ENCODE results near the gene FARS2. TPM values are rescaled to one million over a fixed set of nuclear protein-coding genes. Genes with fewer than 3 reads are reported as not detected.

FARS2 gene
- total and polyA plus RNA-seq, 5 experiments from 2014 or later: 13.6 to 39.1 (median 28.1) TPM

- Mint-ChIP-seq H3K36me3 (peaks cover 0 to 35% (median 26%) of the 10 kb centered on the region in 3 donors), H3K4me1 (peaks cover 12 to 22% (median 19%) of the 10 kb centered on the region in 4 donors), H3K27ac (peak overlapping the region in 1 of 10 donors; percentile 35), H3K9me3 (peaks cover 0 to 10% (median 0%) of the 10 kb centered on the region in 9 donors), H3K27me3 (no peaks in the 10 kb centered on the region), H3K4me3 (no peak overlapping the region)
- ATAC-seq (no peak), DNase-seq (no peak)
- POLR2A ChIA-PET: interaction anchor here (1.6 kb wide), 1 partner anchor 18 kb away, joined by 4 read pairs; no protein-coding TSS in a partner anchor
Observed at GRCh38 chr6:5657684-5658430, 396.5 kb downstream of the FARS2 start.

DNA sequence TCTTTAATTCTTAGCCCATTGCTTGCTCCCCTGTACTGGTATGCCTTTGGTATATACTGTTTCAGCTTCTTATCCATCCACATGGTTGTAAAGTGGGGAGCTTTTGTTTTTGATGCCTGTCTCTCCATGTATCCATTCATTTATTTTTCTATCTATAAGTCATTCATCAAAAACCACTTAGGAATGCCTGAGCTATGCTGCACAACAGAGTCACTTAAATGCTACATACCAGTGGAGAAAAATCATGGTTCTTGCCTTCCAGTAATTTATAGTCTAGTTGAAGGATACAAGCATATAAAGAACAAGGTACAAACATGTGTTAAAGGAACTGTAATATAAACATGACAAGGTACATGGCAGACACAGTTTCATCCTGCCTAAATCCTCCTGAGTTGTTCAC, 398.2 kb downstream of the FARS2 start:
- ATAC-seq (no peak), DNase-seq (no peak)
- H3K36me3 Mint-ChIP-seq: peaks cover 0 to 31% (median 20%) of the 10 kb centered on the region in 3 donors
- POLR2A ChIA-PET: interaction anchor here (1.3 kb wide), 1 partner anchor 9 kb away, joined by 4 read pairs; no protein-coding TSS in a partner anchor
- peak overlapping the region in 1 of 10 donors; percentile 16 for H3K27ac Mint-ChIP-seq
- H3K4me3 Mint-ChIP-seq: no peak overlapping the region
- peaks cover 13 to 38% (median 34%) of the 10 kb centered on the region in 4 donors for H3K4me1 Mint-ChIP-seq
- no peaks in the 10 kb centered on the region for H3K27me3 Mint-ChIP-seq
- peaks cover 0 to 10% (median 0%) of the 10 kb centered on the region in 9 donors for H3K9me3 Mint-ChIP-seq

GRCh38 chr6:5660772-5661171, 399.5 kb downstream of the FARS2 start:
- DNase-seq (no peak), ATAC-seq (no peak)
- Mint-ChIP-seq H3K9me3 (peaks cover 0 to 8% (median 0%) of the 10 kb centered on the region in 9 donors), H3K4me1 (peaks cover 25 to 51% (median 47%) of the 10 kb centered on the region in 4 donors), H3K4me3 (no peak overlapping the region), H3K27ac (peak overlapping the region in 4 of 10 donors; percentile 5 to 50 (median 38)), H3K27me3 (no peaks in the 10 kb centered on the region), H3K36me3 (peaks cover 0 to 19% (median 12%) of the 10 kb centered on the region in 3 donors)
- POLR2A ChIA-PET: interaction anchor here (0.6 kb wide), 1 partner anchor 49 kb away, joined by 3 read pairs; no protein-coding TSS in a partner anchor

GRCh38 chr6:5662797-5663196, 401.5 kb downstream of the FARS2 start:
- Mint-ChIP-seq H3K9me3 (peaks cover 0 to 8% (median 0%) of the 10 kb centered on the region in 9 donors), H3K4me1 (peaks cover 30 to 67% (median 61%) of the 10 kb centered on the region in 4 donors), H3K4me3 (no peak overlapping the region), H3K27ac (peak overlapping the region in 2 of 10 donors; percentile 33 to 56), H3K27me3 (no peaks in the 10 kb centered on the region), H3K36me3 (peaks cover 0 to 10% (median 2%) of the 10 kb centered on the region in 3 donors)
- POLR2A ChIA-PET: no interaction called here
- ATAC-seq: no peak
- no peak for DNase-seq

GRCh38 chr6:5663259-5663658, 401.9 kb downstream of the FARS2 start:
- ATAC-seq (no peak), DNase-seq (no peak)
- POLR2A ChIA-PET: interaction anchor here (1.0 kb wide), 1 partner anchor 34 kb away, joined by 3 read pairs; no protein-coding TSS in a partner anchor
- peak overlapping the region in 2 of 10 donors; percentile 39 to 43 for H3K4me3 Mint-ChIP-seq
- H3K27ac Mint-ChIP-seq: peak overlapping the region in 7 of 10 donors; percentile 57 to 94 (median 71)
- peaks cover 0 to 8% (median 0%) of the 10 kb centered on the region in 9 donors for H3K9me3 Mint-ChIP-seq
- peaks cover 30 to 72% (median 65%) of the 10 kb centered on the region in 4 donors for H3K4me1 Mint-ChIP-seq
- peaks cover 0 to 9% (median 0%) of the 10 kb centered on the region in 3 donors for H3K36me3 Mint-ChIP-seq
- no peaks in the 10 kb centered on the region for H3K27me3 Mint-ChIP-seq

DNA sequence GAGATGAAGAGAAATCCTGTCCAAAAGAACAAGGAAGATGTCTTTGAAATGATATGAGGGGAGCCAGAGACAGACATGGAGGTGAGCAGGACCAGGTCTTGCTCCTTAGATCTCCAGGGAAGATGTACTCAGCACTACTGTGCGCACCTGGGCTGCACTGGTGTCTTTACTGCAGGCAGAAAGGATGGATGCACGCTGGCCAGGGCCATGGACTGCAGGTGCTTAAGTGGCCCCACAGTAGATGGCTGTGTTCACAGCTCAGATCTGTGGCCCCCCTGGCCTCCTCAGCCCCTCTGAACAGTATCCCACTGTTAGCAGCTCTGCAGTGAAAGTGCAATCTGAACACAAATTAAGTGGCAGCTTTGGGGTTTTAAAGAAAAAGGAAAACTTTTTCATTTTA, 402.4 kb downstream of the FARS2 start:
- H3K27me3 Mint-ChIP-seq: no peaks in the 10 kb centered on the region
- peaks cover 0 to 6% (median 0%) of the 10 kb centered on the region in 3 donors for H3K36me3 Mint-ChIP-seq
- POLR2A ChIA-PET: interaction anchor here (1.0 to 1.5 kb wide), 2 partner anchors 34 to 192 kb away, joined by 3 to 4 read pairs; no protein-coding TSS in a partner anchor
- no peak for ATAC-seq
- peak overlapping the region in 7 of 10 donors; percentile 59 to 94 (median 71) for H3K27ac Mint-ChIP-seq
- DNase-seq: no peak
- peaks cover 30 to 75% (median 70%) of the 10 kb centered on the region in 4 donors for H3K4me1 Mint-ChIP-seq
- peaks cover 0 to 8% (median 0%) of the 10 kb centered on the region in 9 donors for H3K9me3 Mint-ChIP-seq
- H3K4me3 Mint-ChIP-seq: peak overlapping the region in 2 of 10 donors; percentile 39 to 43

DNA sequence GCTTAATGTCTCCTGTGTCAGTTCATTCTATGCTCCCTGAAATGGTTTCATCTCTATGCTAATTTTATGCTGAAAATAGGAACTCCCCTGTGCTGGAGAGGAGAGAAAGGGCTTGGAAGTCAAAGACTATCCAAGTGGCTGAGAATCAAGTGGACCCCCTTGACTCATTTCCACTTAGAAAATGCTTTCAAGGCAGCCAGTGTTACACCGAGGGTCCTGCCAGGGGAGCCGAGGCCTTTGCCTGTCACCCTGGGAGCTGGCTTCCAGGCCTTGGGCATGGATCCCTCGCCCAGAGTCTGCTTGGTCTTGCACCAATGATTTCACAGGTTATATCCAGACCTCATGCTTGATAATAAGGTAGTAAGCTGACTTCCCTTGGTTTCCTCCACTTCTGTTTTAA, 402.8 kb downstream of the FARS2 start:
- DNase-seq (no peak), ATAC-seq (no peak)
- Mint-ChIP-seq H3K4me1 (peaks cover 30 to 79% (median 73%) of the 10 kb centered on the region in 4 donors), H3K27ac (peak overlapping the region in 5 of 10 donors; percentile 44 to 97 (median 94)), H3K36me3 (peaks cover 0 to 2% (median 0%) of the 10 kb centered on the region in 3 donors), H3K9me3 (peaks cover 0 to 8% (median 0%) of the 10 kb centered on the region in 9 donors), H3K27me3 (no peaks in the 10 kb centered on the region), H3K4me3 (peak overlapping the region in 2 of 10 donors; percentile 58 to 77)
- POLR2A ChIA-PET: interaction anchor here (1.0 to 1.6 kb wide), 6 partner anchors 10 to 193 kb away, joined by 3 to 8 read pairs (median 4); no protein-coding TSS in a partner anchor

GRCh38 chr6:5665173-5665572, 403.9 kb downstream of the FARS2 start:
- Mint-ChIP-seq H3K4me1 (peaks cover 32 to 83% (median 81%) of the 10 kb centered on the region in 4 donors), H3K9me3 (peaks cover 0 to 8% (median 0%) of the 10 kb centered on the region in 9 donors), H3K36me3 (peaks cover 0 to 1% (median 0%) of the 10 kb centered on the region in 3 donors), H3K27me3 (no peaks in the 10 kb centered on the region), H3K4me3 (peak overlapping the region; percentile 58 to 84 (median 71)), H3K27ac (peak overlapping the region; percentile 82 to 97 (median 94))
- ATAC-seq (peak; percentile 79 to 81), DNase-seq (peak in 9 of 10 donors; percentile 4 to 70 (median 33))
- POLR2A ChIA-PET: interaction anchor here (0.7 to 1.6 kb wide), 9 partner anchors 8 to 851 kb away, joined by 3 to 8 read pairs (median 3); no protein-coding TSS in a partner anchor

- Mint-ChIP-seq H3K27ac (peak overlapping the region; percentile 82 to 97 (median 94)), H3K4me1 (peaks cover 32 to 87% (median 84%) of the 10 kb centered on the region in 4 donors), H3K36me3 (no peaks in the 10 kb centered on the region), H3K9me3 (peaks cover 0 to 8% (median 0%) of the 10 kb centered on the region in 9 donors), H3K27me3 (no peaks in the 10 kb centered on the region), H3K4me3 (peak overlapping the region; percentile 58 to 84 (median 71))
- POLR2A ChIA-PET: interaction anchor here (0.7 to 1.6 kb wide), 7 partner anchors 8 to 850 kb away, joined by 3 to 8 read pairs (median 3); no protein-coding TSS in a partner anchor
- ATAC-seq: no peak
- DNase-seq: no peak
Observed at GRCh38 chr6:5665667-5666066, 404.4 kb downstream of the FARS2 start.

DNA sequence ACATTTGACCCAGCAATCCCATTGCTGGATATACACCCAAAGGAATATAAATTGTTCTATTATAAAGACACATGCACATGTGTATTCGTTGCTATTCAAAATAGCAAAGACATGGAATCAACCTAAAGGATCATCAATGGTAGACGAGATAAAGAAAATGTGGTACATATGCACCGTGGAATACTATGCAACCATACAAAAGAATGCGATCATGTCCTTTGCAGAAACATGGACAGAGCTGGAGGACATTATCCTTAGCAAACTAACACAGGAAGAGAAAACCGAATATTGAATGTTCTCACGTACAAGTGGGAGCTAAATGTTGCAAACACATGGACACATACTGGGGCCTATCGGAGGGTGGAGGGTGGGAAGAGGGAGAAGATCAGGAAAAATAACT, 405.4 kb downstream of the FARS2 start:
- no peaks in the 10 kb centered on the region for H3K9me3 Mint-ChIP-seq
- H3K36me3 Mint-ChIP-seq: no peaks in the 10 kb centered on the region
- H3K4me3 Mint-ChIP-seq: peak overlapping the region in 8 of 10 donors; percentile 1 to 77 (median 52)
- H3K27me3 Mint-ChIP-seq: no peaks in the 10 kb centered on the region
- peak overlapping the region in 9 of 10 donors; percentile 74 to 97 (median 94) for H3K27ac Mint-ChIP-seq
- ATAC-seq (no peak), DNase-seq (no peak)
- POLR2A ChIA-PET: interaction anchor here (1.3 kb wide), 1 partner anchor 25 kb away, joined by 3 read pairs; no protein-coding TSS in a partner anchor
- peaks cover 34 to 90% (median 86%) of the 10 kb centered on the region in 4 donors for H3K4me1 Mint-ChIP-seq

GRCh38 chr6:5667737-5668136, 406.4 kb downstream of the FARS2 start:
- Mint-ChIP-seq H3K27ac (peak overlapping the region; percentile 74 to 95 (median 87)), H3K36me3 (no peaks in the 10 kb centered on the region), H3K27me3 (no peaks in the 10 kb centered on the region), H3K4me1 (peaks cover 37 to 93% (median 92%) of the 10 kb centered on the region in 4 donors), H3K4me3 (peak overlapping the region; percentile 60 to 78 (median 67)), H3K9me3 (no peaks in the 10 kb centered on the region)
- peak; percentile 53 to 75 for ATAC-seq
- peak in 6 of 10 donors; percentile 5 to 92 (median 60) for DNase-seq
- POLR2A ChIA-PET: interaction anchor here (0.6 to 1.9 kb wide), 12 partner anchors 8 to 879 kb away, joined by 3 to 11 read pairs (median 4); no protein-coding TSS in a partner anchor

- no peak for ATAC-seq
- no peak for DNase-seq
- no peaks in the 10 kb centered on the region for H3K9me3 Mint-ChIP-seq
- peak overlapping the region in 7 of 10 donors; percentile 5 to 91 (median 82) for H3K27ac Mint-ChIP-seq
- peak overlapping the region in 6 of 10 donors; percentile 15 to 66 (median 63) for H3K4me3 Mint-ChIP-seq
- H3K4me1 Mint-ChIP-seq: peaks cover 24 to 81% (median 69%) of the 10 kb centered on the region in 4 donors
- no peaks in the 10 kb centered on the region for H3K27me3 Mint-ChIP-seq
- no peaks in the 10 kb centered on the region for H3K36me3 Mint-ChIP-seq
- POLR2A ChIA-PET: interaction anchor here (1.0 to 1.6 kb wide), 2 partner anchors 10 to 33 kb away, joined by 3 to 13 read pairs; no protein-coding TSS in a partner anchor
Observed at GRCh38 chr6:5670381-5670780, 409.1 kb downstream of the FARS2 start.

Measured in naive thymus-derived CD8-positive, alpha-beta T cell (primary cell).